ENCODE measurements around the gene LRRC27.
A peak's percentile ranks its signal among the peaks of the same experiment; 100 is the strongest.

The LRRC27 gene

DNA sequence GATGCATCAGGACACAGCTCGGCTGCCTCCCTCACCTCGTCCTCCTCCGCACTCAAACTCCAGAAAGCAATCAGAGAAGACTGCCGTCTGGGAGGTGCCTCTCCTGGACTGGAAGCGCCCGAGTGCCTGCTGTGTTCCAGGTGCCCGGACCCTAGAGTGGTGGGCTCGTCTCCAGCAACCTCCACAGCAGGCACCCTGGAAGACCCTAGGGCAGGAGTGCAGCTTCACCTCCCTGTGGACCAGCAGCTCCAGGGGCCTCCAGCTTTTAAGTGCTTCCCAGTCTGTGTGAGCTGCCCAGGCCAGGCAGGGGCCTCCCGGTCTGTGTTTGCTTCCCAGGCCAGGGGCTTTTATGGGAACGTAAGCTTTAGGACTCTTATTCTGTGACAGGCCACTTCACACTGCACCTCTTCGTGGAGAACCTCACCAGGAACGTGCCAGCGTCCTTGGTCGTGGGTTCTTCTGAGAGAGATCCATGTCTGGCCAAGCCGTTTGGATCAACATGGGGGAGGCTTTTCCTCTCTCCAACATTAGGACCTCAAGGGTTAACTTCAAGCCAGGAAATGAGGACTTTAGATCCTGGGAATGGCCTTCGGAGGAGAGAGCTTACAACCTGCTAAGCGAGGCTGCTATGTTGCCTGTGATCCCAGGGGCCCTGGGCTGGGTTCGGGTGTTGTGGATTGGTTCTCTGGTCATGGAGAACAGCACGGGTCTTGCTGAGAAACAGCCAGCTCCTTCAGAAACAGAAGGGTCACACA lies 59.1 kb downstream of the LRRC27 start:
- DNase-seq (ENCODE audit: low read depth in 3 of 3): no peak

DNA sequence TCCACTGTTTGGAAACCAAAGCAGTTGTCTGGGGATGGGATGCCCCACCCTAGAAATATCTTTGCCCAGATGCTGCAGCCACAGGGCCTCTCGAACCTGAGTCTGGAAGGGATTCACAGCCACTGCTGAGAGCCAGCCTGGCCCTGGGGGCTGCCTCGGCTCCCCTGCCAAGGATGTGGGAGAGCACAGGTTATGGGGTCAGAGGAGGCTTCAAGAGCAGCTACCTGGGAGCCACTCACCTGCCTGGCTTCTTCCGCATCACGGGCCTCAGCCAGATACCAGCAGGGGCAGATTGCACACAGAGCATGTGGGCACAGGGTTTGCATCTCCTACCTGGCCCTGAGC lies 59.7 kb downstream of the LRRC27 start:
- no peak for DNase-seq (ENCODE audit: low read depth in 3 of 3)

DNA sequence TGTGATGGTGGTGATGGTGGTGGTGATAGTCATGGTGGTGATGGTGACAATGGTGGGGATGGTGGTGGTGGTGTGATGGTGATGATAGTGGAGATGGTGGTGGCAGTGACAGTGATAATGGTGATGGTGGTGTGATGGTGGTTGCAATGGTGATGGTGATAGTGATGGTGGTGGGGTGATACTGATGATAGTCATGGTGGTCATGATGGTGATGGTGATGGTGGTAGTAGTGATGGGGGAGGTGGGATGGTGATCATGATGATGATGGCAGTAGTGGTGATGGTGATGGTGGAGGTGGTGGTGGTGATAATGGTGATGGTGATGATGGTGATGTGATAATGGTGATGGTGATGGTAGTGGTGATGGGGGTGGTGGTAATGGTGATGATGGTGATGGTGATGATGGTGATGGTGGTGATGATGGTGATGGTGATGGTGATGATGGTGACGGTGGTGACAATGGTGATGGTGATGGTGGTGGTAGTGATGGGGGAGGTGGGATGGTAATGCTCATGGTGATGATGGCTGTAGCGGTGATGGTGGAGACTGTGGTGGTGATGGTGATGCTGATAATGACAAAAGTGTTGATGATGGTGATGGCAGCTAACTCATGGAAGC lies 60.3 kb downstream of the LRRC27 start:
- DNase-seq (ENCODE audit: low read depth in 3 of 3): no peak

DNA sequence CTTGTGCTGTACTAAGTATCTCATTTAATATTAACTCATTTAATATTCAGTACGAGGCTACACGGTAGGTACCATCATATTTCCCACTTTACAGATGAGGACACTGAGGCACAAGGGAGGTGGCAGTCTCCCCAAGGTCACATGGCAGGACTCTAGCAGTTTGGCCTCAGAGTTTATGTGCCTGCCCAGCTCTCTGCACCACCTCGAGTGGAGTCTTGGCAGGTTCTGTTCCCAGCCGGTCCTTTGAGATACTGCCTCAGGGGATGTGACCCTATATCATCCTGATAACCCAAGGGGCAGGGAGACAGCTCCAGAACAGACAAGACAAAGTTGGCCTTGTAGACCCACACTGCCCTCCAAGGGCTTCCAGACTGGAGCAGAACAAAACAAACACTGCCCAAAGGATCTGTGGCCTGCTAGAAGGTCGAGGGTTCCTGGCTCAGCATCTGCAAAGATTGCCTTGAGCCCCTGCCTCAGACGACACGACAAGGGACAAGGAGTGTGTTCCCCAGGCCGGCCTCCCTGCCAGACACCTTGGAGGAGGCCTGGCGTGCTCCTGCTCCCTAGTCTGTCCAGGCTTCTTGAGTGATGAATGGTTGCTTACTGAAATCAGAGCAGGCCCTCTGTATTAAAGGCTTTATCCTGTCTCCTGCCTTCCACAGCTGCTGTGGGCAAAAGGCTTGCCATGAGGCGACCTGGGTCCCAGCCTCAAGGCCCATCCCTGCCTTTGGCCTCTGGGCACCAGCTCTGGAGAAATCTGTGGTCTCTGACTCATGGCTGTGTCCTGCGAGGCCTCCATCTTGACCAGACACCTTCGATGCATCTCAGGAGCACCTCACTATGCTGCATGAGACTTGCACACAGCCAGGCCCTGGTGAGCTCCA lies 61.1 kb downstream of the LRRC27 start:
- DNase-seq (ENCODE audit: low read depth in 3 of 3): no peak

DNA sequence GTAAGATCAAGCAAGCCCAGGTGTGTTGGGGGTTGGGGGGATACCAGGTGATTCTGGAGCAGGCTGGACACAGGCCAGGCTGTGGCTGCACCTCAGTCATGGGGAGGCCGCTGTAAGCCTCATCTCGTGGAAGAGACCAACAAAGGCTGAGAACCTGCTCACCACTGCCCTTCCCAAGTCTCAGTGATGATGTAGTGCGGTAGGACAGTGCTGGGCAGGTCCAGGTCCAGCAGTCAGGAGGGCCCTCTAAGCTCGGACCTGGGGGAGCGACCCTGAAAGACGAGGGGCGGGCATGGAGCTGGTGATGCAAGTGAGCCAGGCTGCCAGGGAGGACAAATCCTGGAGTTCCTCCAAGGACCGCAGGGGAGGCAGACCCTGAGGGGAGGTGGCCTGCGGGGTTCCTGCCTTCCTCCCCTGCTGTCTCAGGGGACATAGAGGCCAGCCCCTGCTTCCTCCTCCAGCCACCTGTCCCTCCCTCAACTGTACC lies 61.7 kb downstream of the LRRC27 start:
- no peak for DNase-seq (ENCODE audit: low read depth in 3 of 3)

DNA sequence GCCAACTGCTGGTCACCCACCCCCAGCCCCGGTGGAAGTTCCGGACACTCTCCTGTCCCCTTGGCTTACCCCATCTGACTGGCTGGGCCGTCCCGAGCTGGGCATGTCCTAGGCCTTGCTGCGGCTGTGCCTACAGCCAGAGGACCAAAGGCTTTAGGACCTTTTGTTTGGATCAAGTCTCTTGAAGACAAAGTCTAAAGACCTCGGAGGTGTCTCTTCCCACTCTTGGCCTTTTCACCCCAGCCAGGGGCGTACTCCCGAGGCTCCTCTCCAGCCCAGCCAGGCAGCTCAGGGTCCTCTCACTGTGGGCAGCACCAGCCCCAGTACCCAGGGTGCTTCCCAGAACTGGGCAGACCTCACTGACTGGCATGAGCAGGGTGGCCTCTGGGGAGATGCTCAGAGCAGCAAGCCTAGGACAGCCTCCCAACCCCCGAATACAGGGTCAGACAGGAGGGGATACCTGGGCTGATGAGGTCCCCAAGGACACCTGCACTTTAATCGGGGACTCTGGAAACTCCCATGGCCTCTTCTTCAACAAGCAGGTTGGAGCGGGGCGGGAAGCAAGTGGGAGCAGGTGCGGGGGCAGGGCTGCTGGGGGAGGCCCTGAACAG lies 62.3 kb downstream of the LRRC27 start:
- no peak for DNase-seq (ENCODE audit: low read depth in 3 of 3)

DNA sequence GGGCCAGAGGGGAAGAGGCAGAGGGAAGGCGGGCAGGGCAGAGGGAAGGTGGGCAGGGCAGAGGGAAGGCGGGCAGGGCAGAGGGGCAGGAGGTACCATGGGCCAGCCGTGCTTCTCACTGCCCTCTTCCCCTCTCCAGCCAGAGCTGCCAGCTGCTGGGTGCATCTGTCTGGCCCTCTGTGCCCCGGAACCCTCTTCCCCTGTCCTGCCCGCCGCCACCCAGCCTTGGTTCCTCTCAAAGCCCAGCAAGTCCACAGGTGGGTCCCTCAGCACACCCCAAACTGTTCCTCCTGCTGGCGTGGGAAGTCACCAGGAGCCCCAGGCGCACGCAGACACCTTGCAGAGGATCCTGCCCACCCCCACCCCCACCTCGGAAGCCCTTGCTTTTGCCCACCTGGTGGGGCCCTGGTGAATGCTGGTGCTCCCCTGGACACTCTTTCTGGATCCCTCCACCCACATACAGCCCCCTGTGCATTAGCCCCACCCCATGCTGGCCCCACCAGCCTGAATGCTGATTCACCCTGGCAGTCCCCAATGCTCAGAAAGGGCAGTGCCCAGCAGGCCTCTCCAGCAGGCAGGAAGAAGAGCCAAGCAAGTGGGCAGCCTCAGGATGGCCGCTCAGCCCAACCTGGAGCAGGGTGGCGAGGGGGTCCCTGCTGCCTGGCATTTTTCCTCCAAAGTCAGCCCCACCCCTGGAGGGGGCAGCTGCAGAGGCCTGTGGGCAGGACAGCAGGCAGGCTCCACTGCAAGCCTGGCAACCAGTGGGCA lies 63.1 kb downstream of the LRRC27 start:
- no peak for DNase-seq (ENCODE audit: low read depth in 3 of 3)

DNA sequence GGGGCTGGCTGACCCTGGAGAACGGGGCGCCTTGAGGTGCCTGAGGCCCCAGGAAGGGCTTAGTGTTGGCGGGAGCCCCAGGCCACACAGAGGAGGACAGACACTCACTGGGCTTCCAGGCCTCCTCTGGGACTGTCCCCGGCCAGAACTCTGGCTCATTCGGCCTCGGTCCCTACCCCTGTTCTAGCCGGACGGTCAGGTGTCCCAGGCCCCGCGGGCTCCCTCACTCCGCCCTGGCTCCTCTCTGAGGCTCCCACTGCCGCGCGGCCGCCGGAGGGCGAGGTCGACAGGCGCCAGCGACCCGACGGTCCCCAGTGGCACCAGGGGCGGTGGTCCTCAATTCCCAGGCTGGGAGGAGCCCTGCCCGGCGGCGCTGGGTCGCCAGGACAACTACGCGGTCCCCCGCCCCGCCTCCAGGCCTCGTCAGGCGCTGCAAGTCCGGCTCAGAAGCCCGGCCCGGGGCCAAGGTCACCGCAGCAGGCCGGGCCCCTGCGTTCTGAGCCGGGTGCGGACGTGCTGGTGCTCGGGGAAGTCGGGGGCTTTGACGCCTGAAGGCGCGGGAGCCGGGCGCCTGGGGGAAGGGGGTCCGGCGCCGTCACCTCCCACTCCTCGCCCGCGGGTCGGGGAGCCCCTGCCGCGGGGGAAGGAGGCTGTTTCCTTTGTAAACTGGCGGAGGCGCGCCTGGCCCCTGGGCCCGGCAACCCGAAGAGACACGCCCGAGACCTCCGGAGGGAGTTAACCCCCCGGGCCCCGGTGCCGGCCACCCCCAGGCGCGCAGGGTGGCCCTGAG lies 63.9 kb downstream of the LRRC27 start:
- no peak for DNase-seq (ENCODE audit: low read depth in 3 of 3)

DNA sequence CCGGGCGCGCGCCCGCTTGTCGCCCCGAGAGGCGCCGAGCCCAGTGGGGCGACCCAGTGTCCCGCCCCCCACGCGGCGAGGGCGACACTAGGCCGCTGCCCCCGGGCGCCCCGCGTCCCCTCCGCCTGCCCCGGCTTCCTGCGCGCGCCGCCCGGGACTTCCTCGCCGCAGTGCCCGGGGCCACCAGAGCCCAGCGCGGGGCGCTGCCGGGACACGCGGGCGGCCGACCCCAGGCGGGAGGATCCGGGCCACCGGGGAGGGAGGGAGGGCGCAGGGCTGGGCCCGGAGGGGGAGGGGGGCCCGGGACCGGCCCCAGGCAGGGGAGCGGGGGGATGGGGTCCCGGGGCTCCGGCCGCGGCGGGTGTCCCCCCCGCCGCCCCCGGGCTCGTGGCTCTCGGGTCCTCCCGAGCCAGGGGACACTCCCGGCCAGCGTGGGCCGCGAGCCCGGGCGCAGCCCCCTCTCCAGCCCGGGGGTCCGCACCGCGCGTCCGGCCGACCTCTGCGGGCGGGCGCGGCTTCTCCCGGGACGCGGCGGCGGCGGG lies 64.6 kb downstream of the LRRC27 start:
- DNase-seq (ENCODE audit: low read depth in 3 of 3): peak in 2 of 3 donors; percentile 35 to 48

DNA sequence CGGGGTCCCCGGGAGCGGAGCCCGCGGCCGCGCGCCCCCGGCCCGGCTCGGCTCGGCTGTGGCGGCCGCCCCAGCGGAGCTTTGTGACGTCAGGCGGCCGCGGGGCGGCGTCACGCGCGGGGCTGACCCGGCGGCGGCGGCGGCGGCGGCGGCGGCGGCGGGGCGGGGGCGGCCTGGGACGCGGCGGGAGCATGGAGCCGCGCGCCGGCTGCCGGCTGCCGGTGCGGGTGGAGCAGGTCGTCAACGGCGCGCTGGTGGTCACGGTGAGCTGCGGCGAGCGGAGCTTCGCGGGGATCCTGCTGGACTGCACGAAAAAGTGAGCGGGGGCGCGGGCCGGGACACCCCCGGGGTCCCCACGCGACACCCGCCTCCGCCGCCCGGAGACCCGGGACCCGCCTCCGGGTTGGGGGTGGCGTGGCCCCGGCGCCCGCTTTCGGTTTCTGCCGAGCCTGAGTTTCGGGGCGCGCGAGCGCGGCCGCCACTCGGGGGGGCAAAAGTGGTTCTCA lies 65.1 kb downstream of the LRRC27 start, which contains the start of gene PWWP2B:
TSS of gene PWWP2B (plus strand) at position 165 of the 506 bp plus-strand sequence. CDS start at position 192, 27 bp downstream.
- no peak for DNase-seq (ENCODE audit: low read depth in 3 of 3)

DNA sequence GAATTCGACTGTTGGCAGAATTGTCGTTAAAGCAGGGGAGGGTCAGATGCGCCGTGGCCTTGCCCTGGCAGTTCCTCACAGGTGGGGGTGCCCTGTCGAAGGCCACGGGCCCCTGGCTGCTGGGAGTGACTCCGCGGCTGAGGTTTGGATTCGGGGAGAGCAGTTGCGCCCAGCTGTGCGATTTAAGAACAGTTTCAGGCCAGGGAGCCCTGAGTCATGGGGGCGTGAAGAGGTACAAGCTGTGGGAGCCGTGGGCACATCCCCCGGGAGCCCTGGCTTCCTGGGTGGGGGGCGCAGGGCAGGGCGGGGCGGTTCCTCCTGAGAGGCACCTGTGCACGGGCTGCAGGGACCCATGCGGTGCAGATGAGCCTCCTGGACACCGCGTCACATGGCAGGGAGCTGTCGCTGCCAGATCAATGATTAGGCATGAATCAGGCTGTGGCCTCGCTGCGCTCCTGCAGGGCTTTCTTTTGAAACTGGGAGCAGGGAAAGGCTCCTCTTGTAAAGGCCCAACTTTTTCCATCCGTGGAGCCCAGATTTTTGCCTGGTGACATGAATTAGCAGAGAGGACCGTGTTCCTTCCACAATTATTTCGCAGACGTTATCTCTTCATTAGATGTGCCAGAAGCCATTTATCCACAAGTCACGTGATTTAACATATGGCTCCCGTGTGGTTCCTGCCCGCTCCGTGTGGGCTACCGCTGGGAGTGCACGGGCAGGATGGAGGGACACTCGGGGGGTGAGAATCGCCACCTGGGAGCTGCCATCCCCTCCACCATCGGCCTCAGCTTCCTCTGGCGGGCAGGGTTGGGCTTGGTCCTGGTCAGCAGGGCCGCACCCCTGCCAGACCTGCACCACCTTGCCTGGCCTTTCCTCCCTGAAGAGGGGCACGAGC lies 65.9 kb downstream of the LRRC27 start:
- peak in 1 of 3 donors; percentile 41 for DNase-seq (ENCODE audit: low read depth in 3 of 3)

DNA sequence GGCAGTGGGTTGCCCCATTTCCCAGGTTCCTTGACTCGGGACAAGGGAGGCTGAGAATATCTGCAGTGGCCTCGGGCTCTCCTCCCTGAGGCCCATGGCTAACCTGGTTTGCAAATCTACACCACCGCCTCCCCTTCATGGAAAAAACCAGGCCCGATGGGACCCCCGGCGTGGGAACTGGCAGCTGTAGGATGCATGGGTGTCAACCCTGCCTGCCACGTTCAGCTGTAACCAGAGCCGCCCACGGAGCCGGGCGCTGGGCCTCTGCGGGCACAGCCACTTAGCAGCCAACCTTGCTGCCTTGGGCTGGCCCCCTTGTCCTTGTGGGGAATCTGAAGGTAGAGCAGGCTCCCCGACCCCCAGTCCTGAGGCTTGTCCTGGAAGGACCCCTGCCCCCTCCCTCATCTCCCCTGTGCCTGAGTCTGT lies 66.6 kb downstream of the LRRC27 start:
- no peak for DNase-seq (ENCODE audit: low read depth in 3 of 3)

DNA sequence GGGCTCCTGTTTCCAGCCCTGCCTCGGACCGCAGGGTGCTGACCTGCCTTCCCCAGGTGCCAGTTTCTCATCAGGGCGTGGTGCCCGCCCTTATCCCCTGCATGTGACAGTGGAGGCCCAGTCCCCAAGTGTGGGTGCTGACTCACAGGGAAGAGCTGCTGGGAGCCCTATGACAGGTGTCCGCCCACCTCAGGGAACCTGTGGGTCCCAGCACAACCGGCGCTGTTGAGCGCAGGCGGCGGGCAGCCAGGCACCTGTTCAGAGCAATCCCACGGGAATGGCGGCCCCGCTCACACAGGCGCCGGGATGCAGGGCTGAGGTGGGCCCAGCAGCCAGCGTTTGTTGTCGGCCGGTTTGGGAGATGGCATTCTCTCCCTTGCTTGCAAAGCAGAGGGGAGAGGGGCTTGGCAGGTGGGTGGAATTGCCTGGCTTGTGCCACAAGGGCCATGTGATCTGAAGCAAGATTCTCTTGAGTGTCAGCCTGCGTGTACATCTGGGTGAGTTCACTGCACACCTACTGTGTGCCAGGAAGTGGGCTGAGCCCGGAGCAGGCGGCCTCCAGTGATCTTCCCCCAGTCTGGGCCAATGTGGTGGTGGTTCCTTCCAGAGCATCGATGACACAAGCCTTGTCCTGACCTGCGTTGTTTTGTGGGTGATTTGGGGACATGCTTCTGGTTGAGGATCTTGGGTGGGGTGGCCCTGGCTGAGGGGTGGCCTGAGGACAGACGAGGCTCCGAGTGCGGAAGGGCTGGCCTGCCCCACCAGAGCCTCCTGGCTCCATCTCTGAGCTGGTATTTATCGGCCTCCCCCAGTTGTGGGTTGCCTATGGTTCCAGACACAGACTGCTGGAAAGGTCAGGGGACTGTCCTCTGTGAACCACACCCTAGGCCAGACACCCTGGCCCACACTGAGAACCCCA lies 67.4 kb downstream of the LRRC27 start:
- no peak for DNase-seq (ENCODE audit: low read depth in 3 of 3)

DNA sequence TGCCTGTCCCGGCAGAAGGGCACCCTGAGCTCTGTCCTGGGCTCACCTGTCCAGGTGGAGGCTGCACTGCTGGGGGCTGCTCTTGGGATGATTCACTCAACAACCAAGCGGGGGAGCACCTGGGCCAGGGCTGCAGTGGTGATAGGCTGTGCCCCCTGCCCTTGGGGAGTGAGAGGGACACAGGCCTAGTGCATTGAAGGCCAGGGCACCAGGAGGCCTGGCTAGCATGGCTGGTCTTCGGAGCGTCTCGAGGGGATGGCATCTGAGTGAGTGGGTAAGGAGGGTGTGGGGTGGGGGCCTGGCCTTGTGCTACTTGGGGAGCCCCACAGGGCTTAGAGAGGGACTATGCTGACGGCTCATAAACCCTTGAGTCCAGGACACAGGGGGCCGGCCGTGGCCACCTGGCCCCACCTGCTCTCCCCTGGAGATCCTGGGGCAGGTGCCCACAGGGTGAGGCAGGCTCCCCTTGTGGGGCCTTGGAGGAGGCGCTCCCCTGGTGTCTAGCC lies 68.1 kb downstream of the LRRC27 start:
- no peak for DNase-seq (ENCODE audit: low read depth in 3 of 3)

DNA sequence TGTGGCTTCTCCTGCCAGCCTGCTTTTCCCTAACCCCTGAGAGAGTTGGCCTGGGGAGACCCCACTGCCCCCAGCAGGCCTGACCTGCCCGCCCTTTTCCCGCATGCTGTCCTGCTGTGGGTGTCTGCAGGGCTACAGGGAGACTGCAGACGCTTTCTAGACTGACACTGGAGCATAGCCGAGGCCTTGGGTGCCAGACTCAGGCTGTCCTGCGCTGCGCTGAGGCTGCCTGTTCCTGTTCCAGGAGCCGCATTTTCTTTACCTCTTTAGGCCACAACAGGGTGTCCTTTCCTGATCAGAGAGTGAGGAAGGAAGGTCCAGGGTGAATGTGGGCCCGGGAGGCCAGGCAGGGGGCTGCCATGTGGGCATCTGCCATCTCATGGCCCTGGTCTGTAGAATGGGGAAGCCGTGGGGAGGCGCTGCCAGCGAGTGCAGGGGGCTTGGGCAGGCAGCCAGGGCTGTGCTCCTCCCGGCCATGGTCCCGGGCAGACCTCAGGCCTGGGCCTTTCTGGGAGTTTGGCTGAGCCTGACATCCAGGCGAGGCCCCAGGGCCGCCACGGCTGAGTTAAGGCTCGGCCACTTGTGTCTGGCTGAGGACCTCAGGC lies 68.7 kb downstream of the LRRC27 start:
- no peak for DNase-seq (ENCODE audit: low read depth in 3 of 3)

DNA sequence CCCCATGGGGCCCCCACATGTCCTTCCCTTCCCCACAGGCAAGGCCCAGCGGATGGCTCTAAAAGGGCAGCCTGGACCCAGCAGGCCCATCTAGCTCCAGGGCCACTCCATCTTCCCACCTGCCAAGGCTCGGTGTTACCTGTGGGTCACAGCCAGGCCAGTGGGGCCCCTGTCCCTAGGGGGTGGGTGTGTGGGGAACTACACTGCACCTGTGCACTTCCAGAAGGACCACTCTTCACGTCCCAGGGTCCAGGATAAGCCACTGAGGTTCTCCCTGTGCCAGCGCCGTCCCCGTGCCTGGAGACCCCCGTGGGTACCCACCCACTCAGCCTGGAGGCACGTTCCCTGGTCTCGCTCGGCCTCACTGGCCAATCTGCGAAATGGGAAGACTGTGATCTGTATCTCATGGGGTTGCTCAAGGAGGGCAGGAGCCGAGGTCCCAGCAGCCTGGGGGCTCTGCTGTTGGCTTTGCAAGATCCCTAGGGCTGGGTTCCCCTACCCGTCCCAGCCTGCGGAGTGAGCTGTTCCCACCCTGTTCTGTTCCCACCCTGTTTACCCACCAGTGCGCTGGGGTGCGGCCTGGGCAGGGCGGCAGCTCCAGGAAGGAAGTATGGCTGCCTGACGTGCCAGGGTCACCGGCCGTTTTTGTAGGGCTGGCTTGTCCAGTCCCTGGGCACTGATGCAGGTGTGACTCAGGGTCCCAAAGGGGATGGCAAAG lies 69.6 kb downstream of the LRRC27 start:
- DNase-seq (ENCODE audit: low read depth in 3 of 3): no peak
